ENCODE data around the gene CFB. TPM values are rescaled to one million over a fixed set of nuclear protein-coding genes. Genes with fewer than 3 reads are reported as not detected.

The CFB gene
- total RNA-seq, 1 donor from 2014 or later: 13.8 TPM

DNA sequence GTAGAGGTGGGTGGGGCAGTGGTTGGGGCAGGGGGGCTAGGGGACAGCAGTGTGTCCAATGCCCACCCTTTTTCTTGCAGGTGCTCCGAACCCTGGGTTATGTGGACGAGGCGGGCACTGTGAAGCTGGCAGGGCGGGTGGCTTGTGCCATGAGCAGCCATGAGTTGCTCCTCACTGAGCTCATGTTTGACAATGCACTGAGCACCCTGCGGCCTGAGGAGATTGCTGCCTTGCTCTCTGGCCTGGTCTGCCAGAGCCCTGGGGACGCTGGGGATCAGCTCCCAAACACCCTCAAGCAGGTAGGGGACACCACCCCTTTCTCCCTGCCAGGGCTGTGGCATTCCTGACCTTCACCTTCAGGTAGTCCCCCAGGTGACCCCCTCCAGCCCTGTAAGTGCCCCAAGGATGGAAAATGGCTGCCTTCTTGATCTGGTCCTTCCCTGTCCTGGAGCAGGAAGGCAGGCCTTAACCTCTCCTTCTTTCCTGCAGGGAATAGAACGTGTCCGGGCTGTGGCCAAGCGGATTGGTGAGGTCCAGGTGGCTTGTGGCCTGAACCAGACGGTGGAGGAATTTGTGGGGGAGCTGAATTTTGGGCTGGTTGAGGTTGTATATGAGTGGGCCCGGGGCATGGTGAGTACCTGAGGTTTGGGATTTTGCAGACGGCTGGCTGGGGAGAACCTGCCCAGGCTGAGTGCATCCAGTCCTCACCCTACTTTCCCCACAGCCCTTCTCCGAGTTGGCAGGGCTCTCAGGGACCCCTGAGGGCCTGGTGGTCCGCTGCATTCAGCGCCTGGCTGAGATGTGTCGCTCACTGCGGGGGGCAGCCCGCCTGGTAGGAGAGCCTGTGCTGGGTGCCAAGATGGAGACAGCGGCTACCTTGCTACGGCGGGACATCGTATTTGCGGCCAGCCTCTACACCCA lies 23.2 kb downstream of the CFB start:
- H3K4me3 ChIP-seq (ENCODE audit: low read depth, low read length): no peak overlapping the region
- H3K36me3 ChIP-seq (ENCODE audit: control insufficient read depth, insufficient read depth, low read length): peaks cover 4% of the 10 kb centered on the region
- TF ChIP-seq CTCF (IDR thresholded peaks at IDR 0.05; ENCODE audit: insufficient read depth, low read length, poor library complexity, severe bottlenecking): no peak
- no peak for DNase-seq (ENCODE audit: low read depth)
- H3K27me3 ChIP-seq (ENCODE audit: control insufficient read depth, insufficient read depth, low read length): no peaks in the 10 kb centered on the region

- Histone ChIP-seq H3K4me3 (ENCODE audit: low read depth, low read length) (no peak overlapping the region), H3K36me3 (ENCODE audit: control insufficient read depth, insufficient read depth, low read length) (peaks cover 4% of the 10 kb centered on the region), H3K27me3 (ENCODE audit: control insufficient read depth, insufficient read depth, low read length) (no peaks in the 10 kb centered on the region)
- no peak for TF ChIP-seq CTCF (IDR thresholded peaks at IDR 0.05; ENCODE audit: insufficient read depth, low read length, poor library complexity, severe bottlenecking)
- no peak for DNase-seq (ENCODE audit: low read depth)
Observed at GRCh38 chr6:31969712-31970603, 24.1 kb downstream of the CFB start.

GRCh38 chr6:31970604-31971271 lies 24.8 kb downstream of the CFB start:
- no peak for TF ChIP-seq CTCF (IDR thresholded peaks at IDR 0.05; ENCODE audit: insufficient read depth, low read length, poor library complexity, severe bottlenecking)
- DNase-seq (ENCODE audit: low read depth): no peak
- H3K4me3 ChIP-seq (ENCODE audit: low read depth, low read length): peak overlapping the region; percentile 89
- no peaks in the 10 kb centered on the region for H3K27me3 ChIP-seq (ENCODE audit: control insufficient read depth, insufficient read depth, low read length)
- H3K36me3 ChIP-seq (ENCODE audit: control insufficient read depth, insufficient read depth, low read length): peaks cover 4% of the 10 kb centered on the region

- no peaks in the 10 kb centered on the region for H3K27me3 ChIP-seq (ENCODE audit: control insufficient read depth, insufficient read depth, low read length)
- peaks cover 4% of the 10 kb centered on the region for H3K36me3 ChIP-seq (ENCODE audit: control insufficient read depth, insufficient read depth, low read length)
- peak overlapping the region; percentile 89 for H3K4me3 ChIP-seq (ENCODE audit: low read depth, low read length)
- DNase-seq (ENCODE audit: low read depth): no peak
- no peak for TF ChIP-seq CTCF (IDR thresholded peaks at IDR 0.05; ENCODE audit: insufficient read depth, low read length, poor library complexity, severe bottlenecking)
Observed at GRCh38 chr6:31971279-31971992, 25.5 kb downstream of the CFB start.

DNA sequence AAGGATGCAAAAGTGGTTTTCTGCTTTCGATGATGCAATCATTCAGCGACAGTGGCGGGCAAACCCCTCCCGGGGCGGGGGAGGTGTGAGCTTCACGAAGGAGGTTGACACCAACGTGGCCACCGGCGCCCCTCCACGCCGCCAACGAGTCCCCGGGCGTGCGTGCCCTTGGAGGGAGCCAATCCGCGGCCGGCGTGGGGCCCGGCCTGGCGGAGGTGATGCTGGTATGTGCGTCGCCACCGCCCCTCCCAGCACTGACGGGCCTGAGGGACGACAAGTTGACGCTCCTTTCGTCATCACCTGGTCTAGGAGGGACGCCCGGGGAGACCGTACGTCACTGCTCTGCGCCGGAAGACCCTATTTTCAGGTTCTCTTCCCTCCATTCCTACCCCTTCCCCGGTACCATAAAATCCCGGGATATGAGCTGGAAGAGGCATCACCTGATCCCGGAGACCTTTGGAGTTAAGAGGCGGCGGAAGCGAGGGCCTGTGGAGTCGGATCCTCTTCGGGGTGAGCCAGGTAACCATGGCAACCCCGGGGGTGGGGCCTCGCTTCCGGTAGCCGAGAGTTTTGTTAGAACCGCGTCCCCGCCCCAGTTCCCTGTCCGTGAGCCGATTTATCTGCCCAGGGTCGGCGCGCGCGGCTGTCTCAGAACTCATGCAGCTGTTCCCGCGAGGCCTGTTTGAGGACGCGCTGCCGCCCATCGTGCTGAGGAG lies 26.3 kb downstream of the CFB start, which contains the start of gene DXO:
TSS of gene DXO (minus strand) at position 146 of the 716 bp plus-strand sequence. CDS start 463 bp downstream, outside the sequence.
- TF ChIP-seq CTCF (IDR thresholded peaks at IDR 0.05; ENCODE audit: insufficient read depth, low read length, poor library complexity, severe bottlenecking): no peak
- peak within 1 kb of the TSS; percentile 89 for H3K4me3 ChIP-seq (ENCODE audit: low read depth, low read length)
- peak; percentile 89 for DNase-seq (ENCODE audit: low read depth)
- no peaks in the 10 kb centered on the region for H3K27me3 ChIP-seq (ENCODE audit: control insufficient read depth, insufficient read depth, low read length)
- peaks cover 2% of the 10 kb centered on the region for H3K36me3 ChIP-seq (ENCODE audit: control insufficient read depth, insufficient read depth, low read length)
